CD4-positive, alpha-beta T cell treated with Interleukin-4 for 4 hours (primary cell): ENCODE data around the gene CDH18.

ENCODE experiments used
- DNase-seq: peaks from one replicate; pipeline ENCODE4 v3.0.0-alpha.2; 2020

The CDH18 gene

GRCh38 chr5:19987612-19988361 lies at the start of gene CDH18:
TSS of gene CDH18 (minus strand) at chr5:19988200. CDS start at chr5:19838986, 149,214 bp downstream.
- DNase-seq: no peak

GRCh38 chr5:20034717-20035116 lies 46.7 kb upstream of the CDH18 start:
- no peak for DNase-seq

- no peak for DNase-seq
Measured at GRCh38 chr5:20033881-20034280, 45.9 kb upstream of the CDH18 start.

- DNase-seq: no peak
Measured at GRCh38 chr5:20032896-20033295, 44.9 kb upstream of the CDH18 start.

GRCh38 chr5:20030125-20030524 lies 42.1 kb upstream of the CDH18 start:
- DNase-seq: no peak

- DNase-seq: no peak
Measured at GRCh38 chr5:20029266-20029665, 41.3 kb upstream of the CDH18 start.

GRCh38 chr5:20028506-20028905 lies 40.5 kb upstream of the CDH18 start:
- DNase-seq: no peak

- no peak for DNase-seq
Measured at GRCh38 chr5:20023686-20024180, 35.7 kb upstream of the CDH18 start.

- DNase-seq: no peak
Measured at GRCh38 chr5:20020247-20020646, 32.2 kb upstream of the CDH18 start.

GRCh38 chr5:20017021-20017420 lies 29.0 kb upstream of the CDH18 start:
- no peak for DNase-seq

- no peak for DNase-seq
Measured at GRCh38 chr5:20000416-20000815, 12.4 kb upstream of the CDH18 start.

GRCh38 chr5:19988457-19988856 lies 457 bp upstream of the CDH18 start:
- DNase-seq: no peak

GRCh38 chr5:19986806-19987205 lies 1.2 kb downstream of the CDH18 start:
- DNase-seq: no peak

- DNase-seq: no peak
Measured at GRCh38 chr5:19986031-19986619, 1.9 kb downstream of the CDH18 start.

- DNase-seq: no peak
Measured at GRCh38 chr5:19978476-19978875, 9.5 kb downstream of the CDH18 start.

- no peak for DNase-seq
Measured at GRCh38 chr5:19977099-19977498, 10.9 kb downstream of the CDH18 start.

GRCh38 chr5:19975795-19976194 lies 12.2 kb downstream of the CDH18 start:
- DNase-seq: no peak

GRCh38 chr5:19960451-19960850 lies 27.5 kb downstream of the CDH18 start:
- DNase-seq: no peak

GRCh38 chr5:19959830-19960384 lies 28.1 kb downstream of the CDH18 start:
- DNase-seq: no peak

GRCh38 chr5:19950897-19951296 lies 37.1 kb downstream of the CDH18 start:
- no peak for DNase-seq

GRCh38 chr5:19940192-19940591 lies 47.8 kb downstream of the CDH18 start:
- DNase-seq: no peak

GRCh38 chr5:19930451-19930850 lies 57.5 kb downstream of the CDH18 start:
- DNase-seq: no peak

GRCh38 chr5:19928562-19929421 lies 59.2 kb downstream of the CDH18 start:
- DNase-seq: no peak
